SKM-1 (cell line): ENCODE results near the gene ARHGAP27.

Experiments used
- DNase-seq: peaks from one replicate; lab custom pipeline; 2025; ENCODE audit not compliant: unreplicated experiment; lab: John Stamatoyannopoulos, UW

Gene ARHGAP27

GRCh38 chr17:45431531-45432404 is 902 bp downstream of the ARHGAP27 start:
- peak; percentile 9 for DNase-seq

GRCh38 chr17:45430738-45431530 is 1.7 kb downstream of the ARHGAP27 start:
- DNase-seq: no peak

- DNase-seq: no peak
These were observed 2.5 kb downstream of the ARHGAP27 start for GRCh38 chr17:45430006-45430737.

GRCh38 chr17:45429339-45430005 is 3.2 kb downstream of the ARHGAP27 start:
- DNase-seq: no peak

- DNase-seq: peak; percentile 31
These were observed 3.7 kb downstream of the ARHGAP27 start for GRCh38 chr17:45428931-45429338.

GRCh38 chr17:45428050-45428617 is 4.5 kb downstream of the ARHGAP27 start:
- DNase-seq: peak; percentile 67

GRCh38 chr17:45427181-45427835 is 5.4 kb downstream of the ARHGAP27 start:
- DNase-seq: no peak

GRCh38 chr17:45426561-45426960 is 6.1 kb downstream of the ARHGAP27 start:
- DNase-seq: no peak

GRCh38 chr17:45425984-45426413 is 6.7 kb downstream of the ARHGAP27 start:
- no peak for DNase-seq

- no peak for DNase-seq
These were observed 7.3 kb downstream of the ARHGAP27 start for GRCh38 chr17:45425125-45425983.

- no peak for DNase-seq
These were observed 7.9 kb downstream of the ARHGAP27 start for GRCh38 chr17:45424769-45425124.

- no peak for DNase-seq
These were observed 8.7 kb downstream of the ARHGAP27 start for GRCh38 chr17:45423975-45424335.

- no peak for DNase-seq
These were observed 9.2 kb downstream of the ARHGAP27 start for GRCh38 chr17:45423304-45423974.

GRCh38 chr17:45414990-45415881 is 17.4 kb downstream of the ARHGAP27 start:
- DNase-seq: peak; percentile 76

GRCh38 chr17:45413498-45413923 is 19.2 kb downstream of the ARHGAP27 start:
- DNase-seq: peak; percentile 59

- DNase-seq: no peak
These were observed 21.1 kb downstream of the ARHGAP27 start for GRCh38 chr17:45411348-45412105.
